NCI-H128 (cell line): ENCODE results near the gene KIAA0825.
"Not testable (repeated sequence)": the region's sequence is repeated elsewhere in the genome, so short reads cannot be mapped to it uniquely, and the experiment has no call there.

Source experiments
- DNase-seq: peaks from one replicate; lab custom pipeline; 2025; ENCODE audit not compliant: unreplicated experiment; lab: John Stamatoyannopoulos, UW

Gene KIAA0825

DNA sequence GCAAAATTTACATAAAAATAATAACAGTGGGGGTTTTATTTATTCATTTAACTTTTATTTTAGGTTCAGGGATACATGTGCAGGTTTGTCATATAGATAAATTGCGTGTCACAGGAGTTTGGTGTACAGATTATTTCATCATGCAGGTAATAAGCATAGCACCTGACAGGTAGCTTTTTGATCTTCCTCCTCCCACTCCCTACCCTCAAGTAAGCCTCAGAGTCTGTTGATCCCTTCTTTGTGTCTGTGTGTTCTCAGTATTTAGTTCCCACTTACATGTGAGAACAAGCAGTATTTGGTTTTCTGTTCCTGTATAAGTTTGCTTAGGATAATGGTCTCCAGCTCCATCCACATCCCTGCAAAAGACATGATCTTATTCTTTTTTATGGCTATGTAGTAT is 240.3 kb downstream of the KIAA0825 start:
- DNase-seq, result no peak

DNA sequence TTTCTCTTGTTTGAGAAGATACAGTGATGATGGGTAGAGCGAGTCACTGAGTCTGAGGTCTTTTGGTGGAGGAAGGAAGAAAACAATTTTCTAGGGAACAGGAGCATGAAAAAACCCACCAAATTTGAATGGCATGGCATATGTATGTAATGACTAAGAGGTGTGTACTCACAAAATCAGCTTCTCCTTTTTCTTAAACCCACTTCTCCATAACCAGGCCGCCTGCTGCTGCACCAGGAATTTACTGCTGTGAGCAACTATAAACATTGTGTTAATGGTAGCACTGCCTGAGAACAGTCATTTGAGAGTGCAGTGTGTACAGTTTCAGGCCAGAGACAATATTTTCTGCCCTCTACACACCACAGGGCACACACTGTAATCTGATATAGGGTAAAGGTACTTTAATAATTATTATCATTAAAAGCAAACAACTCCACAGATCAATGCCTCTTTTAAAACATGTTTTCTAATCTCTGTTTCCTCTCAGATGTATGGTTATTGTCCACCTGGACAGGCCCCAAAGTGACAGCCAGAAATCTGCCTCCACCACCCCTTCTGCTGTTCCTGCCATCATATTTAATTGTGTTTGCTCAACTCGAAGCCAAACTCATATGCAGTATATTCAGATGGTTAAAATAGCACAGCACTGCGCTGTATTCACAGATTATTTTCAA is 241.6 kb downstream of the KIAA0825 start:
- no peak for DNase-seq

DNA sequence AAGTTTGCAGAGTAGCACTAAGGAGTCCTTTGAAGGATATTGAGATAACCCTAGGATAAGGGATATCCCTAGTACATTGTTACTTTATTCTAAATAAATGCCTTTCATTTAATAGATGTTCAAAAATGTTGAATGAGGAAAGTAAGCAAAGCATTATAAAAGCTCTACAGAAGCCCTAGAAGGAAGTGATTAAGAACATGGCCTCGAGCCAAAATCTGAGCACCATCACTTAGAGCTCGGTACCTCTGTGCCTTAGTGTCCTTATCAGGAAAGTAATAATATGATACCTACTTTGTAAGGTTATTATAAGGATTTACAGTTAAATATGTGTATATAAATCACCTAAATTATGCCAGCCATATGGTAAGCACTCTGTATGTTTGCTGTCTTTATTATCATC is 242.6 kb downstream of the KIAA0825 start:
- DNase-seq, result no peak

DNA sequence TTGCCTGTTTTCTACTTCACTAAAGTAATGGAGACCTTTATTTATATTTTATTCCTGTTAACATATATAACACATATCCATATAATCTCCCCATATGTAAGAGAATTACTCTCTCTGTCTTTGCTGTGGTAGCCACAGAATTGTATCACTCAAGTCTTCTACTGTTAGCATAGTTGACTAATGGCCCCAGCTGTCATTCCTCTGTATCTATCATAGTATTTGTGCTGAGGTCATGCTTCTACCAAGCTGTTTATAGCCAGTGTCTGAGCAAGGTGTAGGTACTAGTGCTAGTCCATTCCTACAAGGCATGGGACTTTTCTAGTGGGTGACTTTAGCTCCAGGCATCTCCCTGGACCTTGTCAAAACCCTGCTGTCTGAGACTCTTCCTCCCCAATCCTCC is 244.1 kb downstream of the KIAA0825 start:
- DNase-seq, result no peak

DNA sequence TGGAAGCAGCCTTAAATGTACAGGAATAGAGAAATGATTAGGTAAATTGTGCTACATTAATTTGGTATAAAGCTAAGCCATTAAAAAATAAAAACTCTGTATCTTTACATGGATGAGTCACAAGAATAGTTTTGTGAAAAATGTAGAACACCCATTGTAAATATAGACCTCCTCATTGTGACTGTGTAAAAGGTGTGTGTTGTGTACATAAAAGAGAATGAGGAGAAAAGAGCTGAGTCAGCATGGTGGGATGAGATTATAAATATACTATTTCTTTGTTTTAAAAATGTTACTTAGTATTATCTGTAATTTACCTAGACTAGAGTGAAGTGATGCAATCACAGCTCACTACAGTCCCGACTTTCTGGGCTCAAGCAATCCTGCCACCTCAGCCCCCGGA is 250.5 kb downstream of the KIAA0825 start:
- DNase-seq, result no peak

DNA sequence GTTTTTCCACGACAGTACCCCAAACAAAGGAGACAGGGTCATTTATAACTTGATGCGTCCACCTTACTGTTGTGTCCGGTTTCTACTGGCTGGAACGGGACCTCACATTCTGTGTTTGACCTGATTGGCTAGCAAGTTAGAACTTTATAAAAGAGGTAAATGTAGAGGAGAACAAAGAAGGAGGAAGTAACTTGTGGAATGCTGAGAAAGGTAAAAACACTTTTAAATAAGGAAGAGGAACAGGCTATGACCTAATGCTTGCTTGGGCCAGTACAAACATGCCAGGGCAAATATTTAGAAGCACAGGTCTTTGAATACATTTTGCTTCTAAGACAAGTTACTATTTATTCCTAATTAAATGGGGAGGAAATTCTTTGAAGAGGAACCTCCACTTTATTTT is 251.6 kb downstream of the KIAA0825 start:
- DNase-seq, result no peak

DNA sequence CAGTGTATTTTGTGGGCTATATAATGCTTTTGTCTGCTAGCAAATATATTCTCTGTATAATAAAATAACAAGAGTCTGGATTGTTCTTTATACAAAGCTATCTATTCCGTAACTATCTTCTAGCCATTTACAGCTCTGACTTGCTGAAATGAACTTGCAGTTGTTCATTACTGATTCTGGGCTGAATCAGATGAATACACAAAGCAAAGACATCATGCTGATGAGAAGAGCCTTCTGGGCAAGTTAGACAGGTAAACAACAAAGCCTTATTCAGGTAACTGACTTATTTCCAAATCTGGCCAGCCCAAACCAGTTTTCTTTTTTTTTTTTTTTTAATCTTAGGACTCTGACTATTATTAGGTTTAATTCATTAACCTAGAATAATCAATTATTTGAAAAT is 255.5 kb downstream of the KIAA0825 start:
- DNase-seq, result no peak

DNA sequence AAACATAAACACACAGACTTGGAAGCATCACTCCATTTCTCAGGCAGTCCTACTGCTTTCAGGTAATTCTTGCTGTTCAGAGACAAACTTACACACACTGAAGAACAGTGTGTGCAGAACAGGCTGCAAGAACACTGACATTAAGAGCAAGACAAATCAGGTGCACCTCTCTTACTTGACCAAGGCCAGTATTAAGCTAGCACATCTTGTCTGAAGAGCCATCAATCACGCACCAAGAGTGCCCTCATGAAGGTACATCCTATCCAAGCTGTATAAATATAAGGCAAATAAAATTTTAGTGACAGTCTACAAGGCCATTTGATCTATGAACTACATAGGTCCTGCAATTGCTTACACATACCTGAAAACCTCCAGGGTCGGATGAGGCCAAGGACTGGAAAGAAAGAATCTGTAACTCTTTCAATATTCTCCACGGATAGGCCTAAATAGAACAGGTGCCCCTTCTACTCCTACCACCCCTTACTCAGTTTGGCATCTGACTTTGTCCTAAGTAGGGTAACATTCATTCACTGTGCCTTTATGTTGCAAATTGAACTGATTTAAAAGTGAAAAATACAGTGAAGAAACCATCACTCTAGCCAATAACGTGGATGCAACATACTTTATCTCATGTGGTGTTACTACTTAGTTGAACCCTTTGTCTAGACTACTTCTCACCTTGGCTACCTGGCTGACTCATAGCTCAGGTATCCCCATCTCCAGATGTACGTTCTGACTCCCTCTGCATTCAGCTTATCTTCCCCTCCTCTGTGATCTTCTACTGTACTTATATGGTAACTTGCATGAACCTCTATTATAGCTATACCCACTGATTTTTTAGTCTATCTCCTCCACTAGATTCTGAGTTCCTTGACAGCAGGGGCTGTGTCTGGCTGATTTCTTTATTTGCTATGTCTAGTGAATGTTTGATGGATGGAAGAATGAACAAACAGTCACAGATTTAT is 256.3 kb downstream of the KIAA0825 start:
- DNase-seq, result no peak

DNA sequence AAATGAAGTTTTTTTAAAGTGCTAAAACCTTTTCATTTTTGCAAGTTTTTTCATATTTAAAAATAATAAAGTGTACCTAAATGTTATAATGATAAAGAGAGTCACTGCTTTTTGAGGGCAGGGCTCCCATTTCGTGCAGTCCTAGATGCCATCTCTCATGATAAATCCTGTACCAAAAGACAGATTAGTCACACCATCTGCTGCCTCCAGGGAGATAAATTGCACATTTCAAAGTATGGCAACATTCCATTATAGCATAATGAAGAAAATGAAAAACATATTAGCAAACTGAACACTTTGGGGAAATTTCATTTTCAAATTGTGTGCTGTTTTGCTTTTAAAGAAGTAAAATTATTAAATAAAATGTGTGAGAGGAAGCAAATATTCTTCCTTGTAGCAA is 257.2 kb downstream of the KIAA0825 start:
- DNase-seq, result no peak

DNA sequence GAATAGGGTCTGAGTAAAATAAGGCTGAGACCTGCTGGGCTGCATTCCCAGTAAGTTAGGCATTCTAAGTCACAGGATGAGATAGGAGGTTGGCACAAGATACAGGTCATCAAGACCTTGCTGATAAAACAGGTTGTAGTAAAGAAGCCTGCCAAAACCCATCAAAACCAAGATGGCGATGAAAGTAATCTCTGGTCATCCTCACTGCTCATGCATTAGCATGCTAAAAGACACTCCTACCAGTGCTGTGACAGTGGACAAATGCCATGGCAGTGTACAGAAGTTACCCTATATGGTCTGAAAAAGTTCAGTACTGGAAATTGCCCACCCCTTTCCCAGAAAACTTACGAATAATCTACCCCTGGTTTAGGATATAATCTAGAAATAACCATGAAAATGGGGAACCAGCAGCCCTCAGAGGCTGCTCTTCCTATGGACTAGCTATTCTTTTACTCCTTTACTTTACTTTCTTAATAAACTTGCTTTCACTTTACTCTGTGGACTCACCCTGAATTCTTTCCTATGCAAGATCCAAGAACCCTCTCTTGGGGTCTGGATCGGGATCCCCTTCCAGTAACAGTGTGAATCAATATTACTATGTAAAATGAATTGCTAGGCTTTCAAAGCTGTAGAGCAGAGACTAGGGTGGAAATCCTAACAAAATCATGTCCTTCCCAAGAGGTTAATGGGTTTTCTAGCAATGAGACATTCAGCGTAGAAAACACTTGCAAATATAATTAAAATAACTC is 257.8 kb downstream of the KIAA0825 start:
- no peak for DNase-seq

DNA sequence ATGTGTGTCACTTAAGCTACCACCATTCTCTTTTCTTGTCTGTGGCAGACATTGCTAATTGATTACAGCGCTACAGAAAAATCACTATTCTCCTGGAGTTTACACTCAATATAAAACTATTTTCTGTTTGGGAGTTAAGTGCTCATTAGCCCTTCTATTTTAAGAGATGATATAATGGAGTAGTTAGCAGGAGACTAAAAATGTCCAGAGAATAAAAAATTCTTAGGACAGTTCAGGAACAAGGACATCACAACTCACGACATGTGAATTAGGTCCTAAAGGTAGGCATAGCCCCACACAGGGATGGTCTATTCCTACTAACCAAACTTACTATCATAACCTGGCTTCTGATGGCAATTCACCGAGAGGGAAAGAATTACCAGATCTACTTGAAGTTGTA is 258.5 kb downstream of the KIAA0825 start:
- no peak for DNase-seq

DNA sequence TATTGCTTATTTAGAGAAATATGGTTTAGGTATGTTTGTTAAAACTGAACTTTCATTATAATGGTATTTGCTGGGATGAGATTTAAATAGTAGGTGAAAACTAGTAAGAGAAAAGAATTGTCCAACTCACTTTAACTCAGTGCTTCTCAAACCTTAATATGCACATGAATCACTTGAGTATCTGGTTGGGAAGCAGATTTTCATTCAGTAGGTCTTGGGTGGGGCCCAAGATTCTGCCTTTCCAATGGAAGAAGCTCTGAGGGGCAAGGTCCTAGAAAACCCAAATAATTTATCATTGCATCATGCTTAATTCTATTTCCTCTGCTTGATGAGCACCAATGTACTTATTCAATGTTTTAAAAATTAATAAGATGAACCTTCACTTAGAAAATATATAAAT is 262.6 kb downstream of the KIAA0825 start:
- DNase-seq, result no peak

DNA sequence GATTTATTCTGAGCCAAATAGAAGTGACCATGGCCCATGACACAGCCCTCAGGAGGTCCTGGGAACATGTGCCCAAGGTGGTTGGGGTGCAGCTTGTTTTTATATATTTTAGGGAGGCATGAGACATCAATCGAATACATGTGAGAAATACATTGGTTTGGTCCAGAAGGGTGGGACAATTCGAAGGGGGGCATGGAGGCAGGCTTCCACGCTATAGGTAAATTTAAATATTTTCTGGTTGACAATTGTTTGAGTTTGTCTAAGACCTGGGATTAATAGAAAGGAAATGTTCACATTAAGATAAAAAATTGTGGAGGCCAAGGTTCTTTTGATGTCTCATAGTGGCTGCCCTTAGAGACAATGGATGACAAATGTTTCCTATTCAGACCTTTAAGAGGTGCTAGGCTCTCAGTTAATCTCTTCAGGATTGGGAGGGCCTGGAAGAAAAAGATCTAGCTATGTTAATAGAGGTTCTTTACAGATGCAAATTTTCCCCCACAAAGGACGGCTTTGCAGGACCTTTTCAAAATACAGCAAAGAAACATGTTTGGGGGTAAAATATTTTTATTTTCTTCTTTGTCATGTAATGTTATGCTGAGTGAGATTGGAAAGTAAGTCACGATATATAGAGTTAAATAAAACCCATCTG is 263.4 kb downstream of the KIAA0825 start:
- not testable (repeated sequence) for DNase-seq

DNA sequence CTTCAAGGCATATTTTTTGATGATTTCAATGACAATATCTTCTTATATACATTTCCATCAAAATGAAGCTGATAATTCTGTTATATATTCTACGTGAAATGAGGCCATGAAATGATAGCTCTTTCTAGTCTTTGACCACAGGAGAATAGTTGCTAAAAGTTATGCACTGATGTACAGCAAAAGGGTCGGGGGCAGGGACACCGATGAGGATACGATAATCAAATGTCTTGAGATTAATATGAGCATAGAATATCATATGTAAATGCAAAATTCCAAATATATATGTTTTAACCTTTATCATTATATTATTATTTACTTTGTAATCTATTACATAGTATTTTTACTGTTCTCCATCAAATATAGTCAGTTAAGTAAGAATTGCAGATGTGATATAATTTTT is 264.8 kb downstream of the KIAA0825 start:
- no peak for DNase-seq

DNA sequence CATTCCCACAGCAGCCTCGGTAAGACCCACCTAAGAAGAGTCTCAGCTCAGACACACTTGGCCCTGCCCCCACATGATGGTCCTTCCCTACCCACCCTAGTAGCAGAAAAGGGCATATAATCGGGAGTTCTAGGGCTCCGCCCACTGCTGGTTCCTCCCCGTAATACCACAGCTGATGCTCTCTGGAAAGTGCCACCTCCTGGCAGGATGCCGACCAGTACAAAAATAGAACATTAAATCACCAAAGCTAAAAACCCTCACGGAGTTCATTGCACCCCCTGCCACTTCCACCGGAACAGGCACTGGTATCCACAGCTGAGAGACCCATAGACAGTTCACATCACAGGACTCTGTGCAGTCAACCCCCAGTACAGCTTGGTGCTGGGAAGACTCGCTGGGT is 271.3 kb downstream of the KIAA0825 start:
- no peak for DNase-seq

DNA sequence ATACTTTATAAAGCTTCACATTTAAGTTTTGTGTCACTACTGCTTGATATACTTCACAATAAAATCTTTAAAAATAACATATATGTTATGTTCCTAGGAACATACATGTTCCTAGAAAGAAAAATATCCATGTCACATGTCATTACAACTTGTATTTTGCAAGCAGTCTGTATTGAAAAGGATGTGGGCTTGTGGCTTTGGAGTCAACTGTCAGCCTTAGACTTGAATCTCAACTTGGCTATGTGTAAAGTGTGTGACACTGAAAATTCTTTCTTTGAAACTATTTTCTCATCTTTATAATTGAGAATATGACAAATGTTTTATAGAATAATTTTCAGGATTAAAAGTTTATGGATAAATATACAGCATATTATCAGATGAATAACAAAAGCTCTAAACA is 273.1 kb downstream of the KIAA0825 start:
- no peak for DNase-seq

DNA sequence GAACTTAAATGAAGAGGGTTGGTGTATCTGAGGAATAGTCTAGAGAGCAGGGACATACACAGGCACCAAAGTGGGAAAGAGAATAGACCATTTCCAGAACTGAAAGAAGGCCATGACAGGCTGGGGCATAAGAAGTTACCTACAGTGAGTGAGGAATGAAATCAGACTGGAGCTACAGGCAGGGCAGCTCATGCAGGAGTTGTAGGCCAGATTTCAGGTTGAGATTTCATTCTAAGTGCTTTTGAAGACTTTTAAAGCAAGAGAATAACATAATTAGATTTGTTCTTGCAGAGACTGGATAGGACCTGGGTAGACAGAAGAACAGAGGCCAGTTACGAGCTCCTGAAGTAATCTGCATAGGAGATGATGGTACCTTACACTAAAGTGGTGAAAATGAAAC is 280.8 kb downstream of the KIAA0825 start:
- DNase-seq, result no peak

DNA sequence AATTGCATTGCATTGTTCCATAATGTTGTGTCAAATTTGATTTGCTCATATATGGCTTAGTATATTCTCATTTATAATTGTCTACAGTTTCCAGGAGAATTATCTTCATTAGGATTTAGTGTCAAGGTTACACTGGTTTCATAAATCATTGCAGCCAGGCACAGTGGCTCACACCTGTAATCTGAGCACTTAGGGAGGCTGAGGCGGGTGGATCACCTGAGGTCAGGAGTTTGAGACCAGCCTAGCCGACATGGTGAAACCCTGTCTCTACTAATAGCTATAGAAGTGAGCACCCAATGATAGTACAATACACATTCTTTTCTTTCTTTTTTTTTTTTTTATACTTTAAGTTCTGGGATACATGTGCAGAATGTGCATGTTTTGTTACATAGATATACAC is 282.5 kb downstream of the KIAA0825 start:
- DNase-seq, result no peak

DNA sequence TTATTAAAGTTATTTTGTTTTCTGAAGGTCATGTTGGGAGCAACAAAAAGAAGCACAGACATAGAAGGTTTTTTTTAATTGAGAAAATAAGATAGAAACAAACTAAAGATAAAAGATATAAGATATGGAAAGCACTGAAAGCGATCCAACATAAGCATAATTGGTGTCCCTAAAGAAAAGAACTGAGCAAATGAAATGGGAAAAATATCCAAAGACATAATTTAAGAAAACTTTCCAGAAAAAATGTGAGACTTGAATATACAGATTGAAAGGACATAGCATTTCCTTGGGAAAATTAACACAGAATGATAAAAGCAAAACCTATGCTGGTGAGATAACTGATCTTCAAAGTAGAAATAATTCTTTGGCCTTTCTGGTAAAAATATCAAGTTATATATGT is 289.3 kb downstream of the KIAA0825 start:
- no peak for DNase-seq

DNA sequence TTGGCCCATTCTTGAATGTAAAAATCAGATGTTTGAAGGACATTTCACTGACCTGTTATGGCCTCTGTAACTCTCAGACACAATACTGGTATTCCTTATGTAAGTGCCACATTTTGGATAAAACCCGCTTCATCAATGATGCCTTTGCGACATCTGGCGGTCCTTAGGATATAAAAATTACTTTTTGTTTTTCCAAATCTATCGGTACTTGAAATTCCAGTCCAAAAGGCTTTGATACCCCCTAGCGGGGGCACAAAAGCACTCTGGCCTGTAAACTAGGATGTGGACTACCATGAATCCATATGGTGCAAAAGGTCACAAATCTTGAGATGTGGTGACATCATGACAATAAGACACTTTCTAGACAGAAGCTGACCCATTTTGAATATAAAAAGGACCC is 291.8 kb downstream of the KIAA0825 start:
- DNase-seq, result no peak
